ENCODE data around the gene CRB1.

GRCh38 chr1:197307551-197307950 is 39.5 kb downstream of the CRB1 start:
- TF ChIP-seq CTCF (conservative IDR thresholded peaks at IDR 0.05; ENCODE audit: low read depth in 2 of 2) (no peak), POLR2AphosphoS5 (IDR thresholded peaks at IDR 0.05; ENCODE audit: low read depth) (no peak), EZH2 (IDR thresholded peaks at IDR 0.05; ENCODE audit: low read depth, unreplicated experiment) (no peak), REST (IDR thresholded peaks at IDR 0.05; ENCODE audit: unreplicated experiment) (no peak), CREB1 (CRISPR knock-in tag; IDR thresholded peaks at IDR 0.05; ENCODE audit: low read depth) (no peak), EZH2phosphoT487 (IDR thresholded peaks at IDR 0.05; ENCODE audit: unreplicated experiment) (no peak), ZNF331 (CRISPR knock-in tag; IDR thresholded peaks at IDR 0.05; ENCODE audit: low read depth) (no peak), NANOG (IDR thresholded peaks at IDR 0.05; ENCODE audit: borderline replicate concordance) (no peak), ETS1 (IDR thresholded peaks at IDR 0.05) (no peak), STAT1 (IDR thresholded peaks at IDR 0.05; ENCODE audit: unreplicated experiment) (no peak)
